ENCODE measurements around the gene STK17A. TPM values are rescaled to one million over a fixed set of nuclear protein-coding genes. Genes with fewer than 3 reads are reported as not detected.

STK17A gene
- total RNA-seq, 2 donors from 2014 or later = 15.6 to 18.4 TPM

- Mint-ChIP-seq H3K4me3 (no peak overlapping the region), H3K36me3 (ENCODE audit: low read depth) (peaks cover 39% of the 10 kb centered on the region), H3K9me3 (no peaks in the 10 kb centered on the region), H3K4me1 (peaks cover 12% of the 10 kb centered on the region), H3K27ac (no peak overlapping the region), H3K27me3 (ENCODE audit: insufficient read depth) (no peaks in the 10 kb centered on the region)
- Histone ChIP-seq H3K27ac (ENCODE audit: low read depth, low read length) (no peak overlapping the region), H3K27me3 (ENCODE audit: control insufficient read depth, insufficient read depth, low read length, poor library complexity, severe bottlenecking) (no peaks in the 10 kb centered on the region), H3K4me1 (ENCODE audit: control insufficient read depth, insufficient read depth, low read length) (no peaks in the 10 kb centered on the region), H3K9me3 (ENCODE audit: control insufficient read depth, low read length) (no peaks in the 10 kb centered on the region), H3K9ac (ENCODE audit: extremely low read depth, low read length, poor library complexity, severe bottlenecking) (no peak overlapping the region), H3K36me3 (ENCODE audit: control insufficient read depth, insufficient read depth, low read length) (peaks cover 13% of the 10 kb centered on the region), H3K4me3 (ENCODE audit: low read length) (no peak overlapping the region)
- no peak for DNase-seq
- TF ChIP-seq CTCF (conservative IDR thresholded peaks at IDR 0.05) = no peak
- 95 to 100% methylated on average over 3 to 4 of the region's 4 CpGs for WGBS, 2 experiments (ENCODE audit: insufficient coverage in 1 of 2, insufficient read length in 1 of 2)
These were observed 70.6 kb downstream of the STK17A start for GRCh38 chr7:43653466-43653865.

- no peak overlapping the region for H3K4me3 ChIP-seq (ENCODE audit: low read length)
- no peak overlapping the region for H3K27ac Mint-ChIP-seq
- no peak for DNase-seq
- TF ChIP-seq CTCF (conservative IDR thresholded peaks at IDR 0.05) = no peak
- H3K4me1 Mint-ChIP-seq = peaks cover 18% of the 10 kb centered on the region
- no peaks in the 10 kb centered on the region for H3K27me3 ChIP-seq (ENCODE audit: control insufficient read depth, insufficient read depth, low read length, poor library complexity, severe bottlenecking)
- no peak overlapping the region for H3K27ac ChIP-seq (ENCODE audit: low read depth, low read length)
- no peaks in the 10 kb centered on the region for H3K27me3 Mint-ChIP-seq (ENCODE audit: insufficient read depth)
- peaks cover 44% of the 10 kb centered on the region for H3K36me3 Mint-ChIP-seq (ENCODE audit: low read depth)
- peaks cover 13% of the 10 kb centered on the region for H3K36me3 ChIP-seq (ENCODE audit: control insufficient read depth, insufficient read depth, low read length)
- no peaks in the 10 kb centered on the region for H3K9me3 Mint-ChIP-seq
- H3K9me3 ChIP-seq (ENCODE audit: control insufficient read depth, low read length) = no peaks in the 10 kb centered on the region
- H3K4me3 Mint-ChIP-seq = no peak overlapping the region
- 94 to 100% methylated on average over 2 to 4 of the region's 4 CpGs for WGBS, 2 experiments (ENCODE audit: insufficient coverage in 1 of 2, insufficient read length in 1 of 2)
- no peaks in the 10 kb centered on the region for H3K4me1 ChIP-seq (ENCODE audit: control insufficient read depth, insufficient read depth, low read length)
- H3K9ac ChIP-seq (ENCODE audit: extremely low read depth, low read length, poor library complexity, severe bottlenecking) = no peak overlapping the region
These were observed 71.1 kb downstream of the STK17A start for GRCh38 chr7:43653891-43654504.

GRCh38 chr7:43655584-43655983 lies 72.7 kb downstream of the STK17A start:
- Mint-ChIP-seq H3K27ac (no peak overlapping the region), H3K27me3 (ENCODE audit: insufficient read depth) (no peaks in the 10 kb centered on the region), H3K36me3 (ENCODE audit: low read depth) (peaks cover 37% of the 10 kb centered on the region), H3K9me3 (no peaks in the 10 kb centered on the region), H3K4me1 (peaks cover 27% of the 10 kb centered on the region), H3K4me3 (no peak overlapping the region)
- no peak overlapping the region for H3K27ac ChIP-seq (ENCODE audit: low read depth, low read length)
- DNase-seq = no peak
- H3K9me3 ChIP-seq (ENCODE audit: control insufficient read depth, low read length) = no peaks in the 10 kb centered on the region
- H3K4me1 ChIP-seq (ENCODE audit: control insufficient read depth, insufficient read depth, low read length) = no peaks in the 10 kb centered on the region
- TF ChIP-seq CTCF (conservative IDR thresholded peaks at IDR 0.05) = peak; percentile 31
- H3K27me3 ChIP-seq (ENCODE audit: control insufficient read depth, insufficient read depth, low read length, poor library complexity, severe bottlenecking) = no peaks in the 10 kb centered on the region
- H3K4me3 ChIP-seq (ENCODE audit: low read length) = no peak overlapping the region
- H3K36me3 ChIP-seq (ENCODE audit: control insufficient read depth, insufficient read depth, low read length) = peaks cover 10% of the 10 kb centered on the region
- no peak overlapping the region for H3K9ac ChIP-seq (ENCODE audit: extremely low read depth, low read length, poor library complexity, severe bottlenecking)
- 90 to 100% methylated on average over 2 to 3 of the region's 3 CpGs for WGBS, 2 experiments (ENCODE audit: insufficient coverage in 1 of 2, insufficient read length in 1 of 2)

All from endodermal cell (in vitro differentiated cells).